KMS-11 (cell line): Measurements from ENCODE around the gene MAPRE3.

Experiments used
- H2AFZ ChIP-seq: fragments of 200-600 bp; sonication (generic); 2 replicates; pipeline ENCODE4 v1.6.1; 2016; ENCODE audit warnings: antibody characterized with exemption, mixed run types, low read depth
- H3K27ac ChIP-seq: fragments of 200-600 bp; sonication (generic); 2 replicates; pipeline ENCODE4 v1.6.1; 2016; ENCODE audit warnings: mild to moderate bottlenecking, mixed run types
- H3K27me3 ChIP-seq: fragments of 200-600 bp; sonication (generic); 2 replicates; pipeline ENCODE4 v1.6.1; 2017; ENCODE audit warnings: mild to moderate bottlenecking, low read depth, mixed run types, moderate library complexity; ENCODE audit not compliant: insufficient read depth
- H3K36me3 ChIP-seq: fragments of 200-600 bp; sonication (generic); 2 replicates; pipeline ENCODE4 v1.6.1; 2017; ENCODE audit warnings: mild to moderate bottlenecking, mixed run types; ENCODE audit not compliant: insufficient read depth
- H3K4me1 ChIP-seq: fragments of 200-600 bp; sonication (generic); 2 replicates; pipeline ENCODE4 v1.6.1; 2016; ENCODE audit warnings: mild to moderate bottlenecking, low read depth, mixed run types; ENCODE audit not compliant: poor library complexity, severe bottlenecking
- H3K4me2 ChIP-seq: fragments of 200-600 bp; sonication (generic); 2 replicates; pipeline ENCODE4 v1.7.0; 2016; ENCODE audit warnings: mild to moderate bottlenecking, mixed run types
- H3K4me3 ChIP-seq: fragments of 200-600 bp; sonication (generic); IDR thresholded peaks from 2 replicates; pipeline ENCODE4 v1.6.1; 2017; ENCODE audit warnings: low read depth, low read length, mixed read lengths; ENCODE audit not compliant: insufficient read depth
- H3K79me2 ChIP-seq: fragments of 200-600 bp; sonication (generic); 2 replicates; pipeline ENCODE4 v1.6.1; 2016; ENCODE audit warnings: low read depth, mixed run types; ENCODE audit not compliant: insufficient read depth
- H3K9ac ChIP-seq: fragments of 200-600 bp; sonication (generic); 2 replicates; pipeline ENCODE4 v1.6.1; 2016; ENCODE audit warnings: mild to moderate bottlenecking, mixed run types
- H4K20me1 ChIP-seq: fragments of 200-600 bp; sonication (generic); 2 replicates; pipeline ENCODE4 v1.6.1; 2016; ENCODE audit warnings: mild to moderate bottlenecking, mixed run types; ENCODE audit not compliant: insufficient read depth
- TF ChIP-seq, protein P1 (sequence below): fragments of 200-600 bp; sonication (generic); conservative IDR thresholded peaks from 2 replicates; pipeline ENCODE4 v1.6.1; 2017; ENCODE audit warnings: low read depth, mild to moderate bottlenecking, antibody characterized with exemption, low read length, moderate library complexity, mixed read lengths

The MAPRE3 gene

DNA sequence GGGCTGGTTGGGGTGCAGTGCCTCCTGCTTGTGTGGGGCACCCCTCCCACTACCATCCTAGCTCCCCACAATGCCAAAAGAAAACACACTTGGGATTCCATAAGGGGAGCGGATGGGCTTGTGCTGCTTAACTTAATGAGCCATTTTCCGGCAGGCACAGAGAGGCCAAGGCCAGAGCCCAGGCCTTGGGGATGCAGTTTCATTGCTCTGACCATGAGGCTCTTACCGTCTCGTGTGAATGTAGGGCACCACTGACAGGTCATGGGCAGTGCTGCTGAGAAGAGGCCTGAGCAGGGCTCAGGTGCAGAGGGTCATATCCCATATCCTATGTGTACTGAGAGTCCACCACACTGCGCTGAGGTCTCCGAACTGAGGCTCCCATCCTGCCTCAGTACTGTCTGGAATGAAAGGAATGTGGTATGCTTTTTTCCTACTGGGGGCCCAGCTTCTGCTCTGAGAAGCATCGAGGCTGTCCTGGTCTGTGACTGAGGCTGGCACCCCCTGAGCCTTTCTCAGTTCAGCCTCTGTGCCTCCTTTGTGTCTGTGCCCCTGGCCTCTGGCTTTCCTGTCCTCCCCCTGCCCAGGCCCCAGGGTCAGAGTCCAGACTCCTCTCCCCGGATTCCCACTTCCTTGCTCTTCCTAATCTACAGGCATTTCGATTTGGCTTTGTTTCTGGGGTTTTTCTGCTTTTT, 45.2 kb upstream of the MAPRE3 start:
- H3K27me3 ChIP-seq = no peaks in the 10 kb centered on the region
- H3K9ac ChIP-seq = no peak overlapping the region
- H3K4me3 ChIP-seq = no peak overlapping the region
- TF ChIP-seq, protein P1, sequence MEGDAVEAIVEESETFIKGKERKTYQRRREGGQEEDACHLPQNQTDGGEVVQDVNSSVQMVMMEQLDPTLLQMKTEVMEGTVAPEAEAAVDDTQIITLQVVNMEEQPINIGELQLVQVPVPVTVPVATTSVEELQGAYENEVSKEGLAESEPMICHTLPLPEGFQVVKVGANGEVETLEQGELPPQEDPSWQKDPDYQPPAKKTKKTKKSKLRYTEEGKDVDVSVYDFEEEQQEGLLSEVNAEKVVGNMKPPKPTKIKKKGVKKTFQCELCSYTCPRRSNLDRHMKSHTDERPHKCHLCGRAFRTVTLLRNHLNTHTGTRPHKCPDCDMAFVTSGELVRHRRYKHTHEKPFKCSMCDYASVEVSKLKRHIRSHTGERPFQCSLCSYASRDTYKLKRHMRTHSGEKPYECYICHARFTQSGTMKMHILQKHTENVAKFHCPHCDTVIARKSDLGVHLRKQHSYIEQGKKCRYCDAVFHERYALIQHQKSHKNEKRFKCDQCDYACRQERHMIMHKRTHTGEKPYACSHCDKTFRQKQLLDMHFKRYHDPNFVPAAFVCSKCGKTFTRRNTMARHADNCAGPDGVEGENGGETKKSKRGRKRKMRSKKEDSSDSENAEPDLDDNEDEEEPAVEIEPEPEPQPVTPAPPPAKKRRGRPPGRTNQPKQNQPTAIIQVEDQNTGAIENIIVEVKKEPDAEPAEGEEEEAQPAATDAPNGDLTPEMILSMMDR = no peak
- no peak overlapping the region for H3K27ac ChIP-seq
- H3K79me2 ChIP-seq = no peaks in the 10 kb centered on the region
- H3K4me2 ChIP-seq = no peak overlapping the region
- H3K36me3 ChIP-seq = no peaks in the 10 kb centered on the region
- H2AFZ ChIP-seq = no peak overlapping the region
- H3K4me1 ChIP-seq = peaks cover 35% of the 10 kb centered on the region
- no peaks in the 10 kb centered on the region for H4K20me1 ChIP-seq

DNA sequence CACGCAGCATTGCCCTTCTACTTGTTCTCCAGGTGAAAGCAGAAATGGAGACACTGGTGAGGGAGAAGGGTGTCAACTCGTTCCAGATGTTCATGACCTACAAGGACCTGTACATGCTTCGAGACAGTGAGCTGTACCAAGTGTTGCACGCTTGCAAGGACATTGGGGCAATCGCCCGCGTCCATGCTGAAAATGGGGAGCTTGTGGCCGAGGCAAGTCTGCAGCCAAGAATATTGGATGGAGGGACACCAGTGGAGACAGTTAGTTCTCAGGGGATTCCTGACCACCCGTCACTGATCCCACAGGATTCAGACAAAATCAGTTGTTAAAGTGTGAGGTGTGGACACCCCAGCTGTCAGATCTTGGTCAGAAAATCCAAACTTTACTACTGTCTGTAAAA, 43.2 kb upstream of the MAPRE3 start:
- TF ChIP-seq, protein P1 = no peak
- no peaks in the 10 kb centered on the region for H3K27me3 ChIP-seq
- H4K20me1 ChIP-seq = no peaks in the 10 kb centered on the region
- H2AFZ ChIP-seq = no peak overlapping the region
- H3K9ac ChIP-seq = no peak overlapping the region
- H3K79me2 ChIP-seq = no peaks in the 10 kb centered on the region
- no peak overlapping the region for H3K4me2 ChIP-seq
- H3K4me3 ChIP-seq = no peak overlapping the region
- no peaks in the 10 kb centered on the region for H3K36me3 ChIP-seq
- no peak overlapping the region for H3K27ac ChIP-seq
- peaks cover 16% of the 10 kb centered on the region for H3K4me1 ChIP-seq

DNA sequence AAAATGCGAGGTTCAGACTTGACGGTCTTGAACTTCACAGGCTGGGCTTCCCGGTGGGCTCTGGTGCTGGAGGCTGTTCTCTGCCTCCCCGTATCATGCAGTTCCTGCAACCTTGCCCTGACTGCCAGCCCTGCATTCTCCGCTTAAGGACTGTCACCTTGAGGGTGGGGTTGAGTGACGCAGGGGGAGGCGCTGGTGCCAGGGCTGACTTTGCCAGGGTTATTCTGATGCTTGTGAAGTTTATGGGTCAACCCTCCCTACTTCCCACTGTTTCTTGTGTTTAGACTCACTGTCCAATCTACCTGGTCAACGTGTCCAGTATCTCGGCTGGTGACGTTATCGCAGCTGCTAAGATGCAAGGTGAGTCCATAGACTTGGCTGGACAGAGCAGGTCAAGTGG, 37.5 kb upstream of the MAPRE3 start:
- no peak overlapping the region for H3K9ac ChIP-seq
- H4K20me1 ChIP-seq = no peaks in the 10 kb centered on the region
- H3K79me2 ChIP-seq = no peaks in the 10 kb centered on the region
- H3K4me1 ChIP-seq = no peaks in the 10 kb centered on the region
- TF ChIP-seq, protein P1 = no peak
- H2AFZ ChIP-seq = no peak overlapping the region
- H3K4me3 ChIP-seq = no peak overlapping the region
- no peaks in the 10 kb centered on the region for H3K36me3 ChIP-seq
- no peak overlapping the region for H3K27ac ChIP-seq
- H3K4me2 ChIP-seq = no peak overlapping the region
- H3K27me3 ChIP-seq = no peaks in the 10 kb centered on the region

DNA sequence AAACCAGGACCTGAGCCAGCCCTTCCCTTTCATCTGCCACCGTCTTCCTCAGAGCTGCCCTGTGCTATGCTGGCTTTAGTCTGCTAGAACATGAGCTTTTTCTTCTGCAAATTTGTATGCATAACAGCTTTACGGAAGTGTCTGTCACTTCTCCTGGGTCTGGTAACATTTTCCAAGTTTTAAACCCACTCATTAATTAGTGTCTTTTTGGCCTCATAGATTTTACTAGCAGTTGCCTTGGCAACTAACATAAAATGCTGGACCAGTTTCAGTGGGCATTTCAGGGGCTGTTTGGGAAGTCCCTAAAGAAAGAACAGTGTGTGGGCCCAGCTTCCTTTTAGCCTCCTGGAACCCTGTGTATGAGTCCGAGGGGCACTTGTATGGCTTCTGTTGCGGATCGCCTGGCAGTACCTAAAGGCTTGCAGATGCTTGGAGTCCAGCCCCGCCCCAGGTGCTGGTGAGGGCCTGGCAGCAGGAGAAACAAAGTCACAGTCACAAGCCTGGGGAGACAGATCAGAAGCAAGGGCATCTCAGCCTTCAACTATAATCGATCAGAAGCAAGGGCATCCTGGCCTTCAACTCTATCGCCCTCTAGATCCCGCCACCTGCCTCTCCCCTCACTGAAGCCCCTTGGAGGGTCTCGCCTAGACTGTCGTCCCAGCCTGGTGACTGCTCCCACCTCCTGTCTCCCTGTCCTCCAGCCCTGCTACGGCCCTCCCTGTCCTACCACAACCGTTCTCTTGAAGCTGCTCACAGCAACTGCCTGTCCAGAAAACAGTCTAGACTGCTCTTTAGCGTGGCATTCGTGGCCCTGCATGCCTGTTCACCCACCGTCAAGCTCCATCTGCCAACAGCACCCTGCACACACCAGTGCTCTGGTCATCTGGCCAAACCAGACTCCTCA, 36.8 kb upstream of the MAPRE3 start:
- Histone ChIP-seq H3K4me1 (no peaks in the 10 kb centered on the region), H3K27me3 (no peaks in the 10 kb centered on the region), H2AFZ (no peak overlapping the region), H3K36me3 (no peaks in the 10 kb centered on the region), H3K9ac (no peak overlapping the region), H3K79me2 (no peaks in the 10 kb centered on the region), H3K27ac (no peak overlapping the region), H4K20me1 (no peaks in the 10 kb centered on the region), H3K4me3 (no peak overlapping the region), H3K4me2 (no peak overlapping the region)
- TF ChIP-seq, protein P1 = no peak
